SIG-M5 (cell line): ENCODE results near the gene ZNF587B.
"Not testable (repeated sequence)": the region's sequence is repeated elsewhere in the genome, so short reads cannot be mapped to it uniquely, and the experiment has no call there.

Source experiments
- DNase-seq: peaks from one replicate; lab custom pipeline; 2025; lab: John Stamatoyannopoulos, UW

Gene ZNF587B

GRCh38 chr19:57819475-57820148 is 10.5 kb upstream of the ZNF587B start:
- peak; percentile 37 for DNase-seq

DNA sequence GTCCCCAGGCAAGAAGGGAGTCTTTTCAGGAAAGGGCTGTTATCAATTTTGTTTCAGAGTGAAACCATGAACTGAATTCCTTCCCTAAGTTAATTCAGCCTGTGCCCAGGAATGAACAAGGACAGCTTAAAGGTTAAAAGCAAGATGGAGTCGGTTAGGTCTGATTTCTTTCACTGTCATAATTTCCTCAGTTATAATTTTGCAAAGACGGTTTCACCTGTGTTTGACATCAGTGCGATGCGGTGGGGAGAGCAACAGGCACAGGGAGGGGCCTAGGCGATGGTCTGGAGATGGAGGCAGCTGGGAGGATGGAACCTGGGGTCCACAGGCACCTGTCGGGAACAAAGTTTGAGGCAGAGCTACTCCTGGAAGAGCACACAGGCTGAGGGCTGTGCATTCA is 9.5 kb upstream of the ZNF587B start:
- no peak for DNase-seq

- not testable (repeated sequence) for DNase-seq
Measured at GRCh38 chr19:57821095-57821494, 9.0 kb upstream of the ZNF587B start.

GRCh38 chr19:57821501-57821900 is 8.6 kb upstream of the ZNF587B start:
- not testable (repeated sequence) for DNase-seq

DNA sequence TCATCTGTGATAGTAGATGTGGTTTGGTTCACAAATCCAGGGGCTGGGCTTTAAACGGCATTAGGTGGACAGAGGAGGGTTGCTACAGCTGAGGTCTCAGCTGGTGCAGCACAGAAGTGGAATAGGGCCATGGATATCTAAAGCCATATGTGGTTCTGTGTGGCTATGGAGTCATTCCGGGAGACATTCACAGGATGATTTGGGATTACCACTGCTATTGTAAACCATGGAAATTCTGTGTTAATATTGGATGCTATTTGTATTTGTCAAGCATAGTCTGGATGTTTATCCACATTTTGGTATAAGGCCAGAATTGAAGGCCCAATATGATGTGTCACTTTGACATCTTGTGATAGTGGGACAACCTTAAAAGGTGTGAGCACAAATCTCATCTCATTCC is 6.9 kb upstream of the ZNF587B start:
- not testable (repeated sequence) for DNase-seq

DNA sequence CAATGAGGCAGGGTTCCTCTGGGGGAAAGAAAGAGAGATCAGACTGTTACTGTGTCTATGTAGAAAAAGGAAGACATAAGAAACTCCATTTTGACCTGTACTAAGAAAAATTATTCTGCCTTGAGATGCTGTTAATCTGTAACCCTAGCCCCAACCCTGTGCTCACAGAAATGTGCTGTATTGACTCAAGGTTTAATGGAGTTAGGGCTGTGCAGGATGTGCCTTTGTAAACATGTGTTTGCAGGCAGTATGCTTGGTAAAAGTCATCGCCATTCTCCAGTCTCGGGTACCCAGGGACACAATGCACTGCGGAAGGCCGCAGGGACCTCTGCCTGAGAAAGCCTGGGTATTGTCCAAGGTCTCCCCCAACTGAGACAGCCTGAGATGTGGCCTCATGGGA is 6.5 kb upstream of the ZNF587B start:
- not testable (repeated sequence) for DNase-seq

DNA sequence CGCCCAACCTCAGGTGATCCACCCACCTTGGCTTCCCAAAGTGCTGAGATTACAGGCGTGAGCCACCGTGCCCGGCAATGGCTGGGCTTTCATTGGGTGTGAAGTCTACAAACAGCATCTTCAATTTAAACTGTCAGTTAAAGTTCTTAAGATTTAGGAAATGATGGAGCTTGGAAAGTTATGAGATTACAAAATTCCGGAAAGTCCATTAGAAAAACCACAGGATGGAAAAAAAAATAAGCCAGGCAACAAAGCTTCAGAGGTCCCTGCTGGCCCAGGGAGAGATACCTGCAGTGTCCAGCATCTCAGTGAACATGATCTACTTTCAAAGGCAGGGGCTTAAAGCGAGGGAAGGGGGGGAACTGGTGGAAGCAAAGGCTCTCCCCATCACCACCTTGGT is 4.6 kb upstream of the ZNF587B start:
- no peak for DNase-seq

GRCh38 chr19:57829316-57829715 is 783 bp upstream of the ZNF587B start:
- no peak for DNase-seq

DNA sequence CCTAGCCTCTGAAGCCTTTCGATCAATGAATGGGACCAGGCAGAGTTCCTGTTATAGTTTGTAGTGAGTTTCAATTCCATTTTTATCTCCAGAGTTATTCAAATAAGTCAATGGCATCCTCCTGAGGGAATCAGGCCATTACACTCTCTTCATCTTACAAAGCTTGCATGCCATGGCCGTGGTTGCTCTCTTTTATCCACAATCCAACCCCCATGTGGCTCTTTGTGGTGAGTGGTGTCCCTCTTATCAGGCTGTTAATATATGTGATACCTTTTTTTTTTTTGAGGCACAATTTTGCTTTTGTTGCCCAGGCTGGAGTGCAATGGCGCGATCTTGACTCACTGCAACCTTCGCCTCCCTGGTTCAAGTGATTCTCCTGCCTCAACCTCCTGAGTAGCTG is 6.9 kb downstream of the ZNF587B start:
- not testable (repeated sequence) for DNase-seq

- not testable (repeated sequence) for DNase-seq
Measured at GRCh38 chr19:57838622-57839191, 8.6 kb downstream of the ZNF587B start.

DNA sequence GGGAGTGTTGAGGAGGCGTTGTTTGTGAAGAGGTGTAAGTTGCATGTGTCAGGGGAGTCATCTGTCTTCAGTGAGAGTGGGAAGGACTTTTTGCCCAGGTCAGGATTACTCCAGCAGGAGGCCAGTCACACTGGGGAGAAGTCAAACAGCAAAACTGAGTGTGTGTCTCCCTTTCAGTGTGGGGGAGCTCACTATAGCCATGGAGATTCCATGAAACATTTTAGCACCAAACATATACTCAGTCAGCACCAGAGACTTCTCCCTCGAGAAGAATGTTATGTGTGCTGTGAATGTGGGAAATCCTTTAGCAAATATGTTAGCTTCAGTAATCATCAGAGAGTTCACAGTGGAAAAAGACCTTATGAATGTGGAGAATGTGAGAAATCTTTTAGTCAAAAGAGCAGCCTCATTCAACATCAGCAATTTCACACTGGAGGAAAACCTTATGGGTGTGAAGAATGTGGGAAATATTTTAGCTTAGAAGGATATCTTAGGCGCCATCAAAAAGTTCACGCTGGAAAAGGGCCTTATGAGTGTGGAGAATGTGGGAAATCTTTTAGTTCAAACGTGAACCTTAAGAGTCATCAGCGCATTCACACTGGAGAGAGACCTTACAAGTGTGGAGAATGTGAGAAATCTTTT is 11.1 kb downstream of the ZNF587B start:
- no peak for DNase-seq

DNA sequence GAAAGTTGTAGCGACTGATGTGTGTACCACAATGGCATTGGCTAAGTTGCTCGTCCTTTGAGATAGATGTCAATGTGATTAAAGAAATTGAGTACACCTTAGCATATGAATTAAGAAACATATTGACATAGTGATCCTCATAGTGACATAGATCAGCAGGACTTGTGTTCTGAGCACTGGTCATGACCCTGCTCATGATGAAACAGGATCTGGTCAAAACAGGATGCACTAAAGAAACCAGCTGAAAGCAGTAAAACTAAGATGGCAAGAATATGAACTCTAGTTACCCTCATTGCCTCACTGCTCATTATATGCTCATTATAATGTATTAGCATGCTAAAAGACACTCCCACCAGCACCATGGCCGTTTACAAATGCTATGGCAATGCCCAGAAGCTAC is 17.1 kb downstream of the ZNF587B start:
- DNase-seq = not testable (repeated sequence)

GRCh38 chr19:57849162-57849665 is 19.1 kb downstream of the ZNF587B start:
- not testable (repeated sequence) for DNase-seq

- peak; percentile 39 for DNase-seq
Measured at GRCh38 chr19:57849666-57850473, 19.8 kb downstream of the ZNF587B start, which contains the start of gene ZNF587. Gene ZNF587, plus strand, starts transcription at chr19:57849859. Its CDS starts 180 bp downstream, at chr19:57850039.

GRCh38 chr19:57850553-57851017 is 20.5 kb downstream of the ZNF587B start:
- no peak for DNase-seq

- not testable (repeated sequence) for DNase-seq
Measured at GRCh38 chr19:57851812-57852603, 21.9 kb downstream of the ZNF587B start.

- DNase-seq = not testable (repeated sequence)
Measured at GRCh38 chr19:57854117-57854516, 24.0 kb downstream of the ZNF587B start.

- not testable (repeated sequence) for DNase-seq
Measured at GRCh38 chr19:57862351-57862750, 32.3 kb downstream of the ZNF587B start.

GRCh38 chr19:57867868-57868492 is 37.9 kb downstream of the ZNF587B start:
- no peak for DNase-seq

DNA sequence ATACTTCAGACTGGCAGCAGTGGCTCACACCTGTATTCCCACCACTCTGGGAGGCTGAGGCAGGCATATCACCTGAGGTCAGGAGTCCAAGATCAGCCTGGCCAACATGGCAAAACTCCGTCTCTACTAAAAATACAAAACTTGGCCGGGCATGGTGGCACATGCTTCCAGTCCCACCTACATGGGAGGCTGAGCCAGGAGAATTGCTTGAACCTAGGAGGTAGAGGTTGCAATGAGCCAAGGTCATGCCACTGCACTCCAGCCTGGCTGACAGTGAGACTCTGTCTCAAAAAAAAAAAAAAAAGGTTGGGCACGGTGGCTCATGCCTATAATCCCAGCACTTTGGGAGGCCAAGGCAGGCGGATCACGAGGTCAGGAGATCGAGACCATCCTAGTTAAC is 39.6 kb downstream of the ZNF587B start:
- DNase-seq = not testable (repeated sequence)

DNA sequence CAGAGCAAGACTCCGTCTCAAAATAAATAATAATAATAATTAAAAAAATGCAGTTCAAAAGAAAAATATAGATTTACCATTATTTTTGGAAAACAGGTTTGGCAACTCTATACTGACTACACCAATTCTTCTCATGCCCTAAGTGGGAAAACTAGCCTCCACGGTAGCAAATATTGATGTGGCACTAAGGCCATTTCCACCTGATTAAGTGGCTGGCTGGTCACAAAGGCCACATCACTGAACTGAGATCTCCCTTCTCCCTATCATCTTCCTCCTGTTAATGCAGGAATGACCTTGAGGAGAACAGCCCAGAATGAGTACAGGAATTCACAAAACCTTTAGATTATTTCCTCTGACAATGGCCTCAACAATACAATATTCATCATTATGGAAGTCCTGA is 40.1 kb downstream of the ZNF587B start:
- DNase-seq = no peak
